ENCODE data around the gene WDFY3. TPM values are rescaled to one million over a fixed set of nuclear protein-coding genes. Genes with fewer than 3 reads are reported as not detected.

The WDFY3 gene
- total RNA-seq, 1 donor from 2014 or later: 89.5 TPM

GRCh38 chr4:84925558-84925957 is 40.9 kb downstream of the WDFY3 start:
- no peak for DNase-seq (ENCODE audit: low read depth)
- no peak overlapping the region for H3K27ac Mint-ChIP-seq (ENCODE audit: unreplicated experiment)

GRCh38 chr4:84924434-84924833 is 42.1 kb downstream of the WDFY3 start:
- H3K79me2 ChIP-seq (ENCODE audit: insufficient read depth, low read length): peaks cover 60% of the 10 kb centered on the region
- H3K4me3 ChIP-seq (ENCODE audit: insufficient read depth, low read depth, low read length): no peak overlapping the region
- no peak overlapping the region for H3K4me2 ChIP-seq (ENCODE audit: low read length)
- H3K4me1 ChIP-seq (ENCODE audit: insufficient read depth, low read length): peaks cover 6% of the 10 kb centered on the region
- Mint-ChIP-seq H3K9me3 (ENCODE audit: unreplicated experiment) (no peaks in the 10 kb centered on the region), H3K4me1 (ENCODE audit: low read depth, unreplicated experiment) (peaks cover 12% of the 10 kb centered on the region), H3K27me3 (ENCODE audit: low read depth, unreplicated experiment) (no peaks in the 10 kb centered on the region), H3K27ac (ENCODE audit: unreplicated experiment) (no peak overlapping the region), H3K4me3 (ENCODE audit: unreplicated experiment) (no peak overlapping the region), H3K36me3 (ENCODE audit: low read depth, unreplicated experiment) (peaks cover 18% of the 10 kb centered on the region)
- H3K9ac ChIP-seq (ENCODE audit: low read length): no peak overlapping the region
- H3K27me3 ChIP-seq (ENCODE audit: insufficient read depth, low read length): no peaks in the 10 kb centered on the region
- H3K27ac ChIP-seq (ENCODE audit: low read depth, low read length): no peak overlapping the region
- DNase-seq (ENCODE audit: low read depth) (no peak), FAIRE-seq (no peak)
- TF ChIP-seq EZH2 (IDR thresholded peaks at IDR 0.05; ENCODE audit: insufficient read depth, low read length) (no peak), CTCF (IDR thresholded peaks at IDR 0.05; ENCODE audit: insufficient read depth, low read depth, low read length) (no peak)
- peaks cover 8% of the 10 kb centered on the region for H4K20me1 ChIP-seq (ENCODE audit: insufficient read depth, low read length)
- no peaks in the 10 kb centered on the region for H3K36me3 ChIP-seq (ENCODE audit: insufficient read depth, low read length)
- no peak overlapping the region for H2AFZ ChIP-seq (ENCODE audit: low read depth, low read length)
- H3K9me3 ChIP-seq (ENCODE audit: insufficient read depth, low read depth, low read length): no peaks in the 10 kb centered on the region

More at GRCh38 chr4:84925558-84925957, 40.9 kb downstream of the WDFY3 start:
- peaks cover 15% of the 10 kb centered on the region for H3K36me3 Mint-ChIP-seq (ENCODE audit: low read depth, unreplicated experiment)
- H3K4me1 ChIP-seq (ENCODE audit: insufficient read depth, low read length): peaks cover 3% of the 10 kb centered on the region
- H3K4me2 ChIP-seq (ENCODE audit: low read length): no peak overlapping the region
- peaks cover 55% of the 10 kb centered on the region for H3K79me2 ChIP-seq (ENCODE audit: insufficient read depth, low read length)
- no peaks in the 10 kb centered on the region for H3K36me3 ChIP-seq (ENCODE audit: insufficient read depth, low read length)
- H3K9me3 ChIP-seq (ENCODE audit: insufficient read depth, low read depth, low read length): no peaks in the 10 kb centered on the region
- no peaks in the 10 kb centered on the region for H3K9me3 Mint-ChIP-seq (ENCODE audit: unreplicated experiment)
- H2AFZ ChIP-seq (ENCODE audit: low read depth, low read length): no peak overlapping the region
- TF ChIP-seq EZH2 (IDR thresholded peaks at IDR 0.05; ENCODE audit: insufficient read depth, low read length) (no peak), CTCF (IDR thresholded peaks at IDR 0.05; ENCODE audit: insufficient read depth, low read depth, low read length) (no peak)
- H3K9ac ChIP-seq (ENCODE audit: low read length): no peak overlapping the region
- H4K20me1 ChIP-seq (ENCODE audit: insufficient read depth, low read length): peaks cover 8% of the 10 kb centered on the region
- no peak overlapping the region for H3K4me3 Mint-ChIP-seq (ENCODE audit: unreplicated experiment)
- H3K27me3 ChIP-seq (ENCODE audit: insufficient read depth, low read length): no peaks in the 10 kb centered on the region
- H3K27ac ChIP-seq (ENCODE audit: low read depth, low read length): no peak overlapping the region
- peaks cover 11% of the 10 kb centered on the region for H3K4me1 Mint-ChIP-seq (ENCODE audit: low read depth, unreplicated experiment)
- no peak overlapping the region for H3K4me3 ChIP-seq (ENCODE audit: insufficient read depth, low read depth, low read length)
- H3K27me3 Mint-ChIP-seq (ENCODE audit: low read depth, unreplicated experiment): no peaks in the 10 kb centered on the region
- FAIRE-seq: no peak

- peaks cover 23% of the 10 kb centered on the region for H3K4me1 Mint-ChIP-seq (ENCODE audit: low read depth, unreplicated experiment)
Measured at GRCh38 chr4:84920617-84921016, 45.9 kb downstream of the WDFY3 start.

More at GRCh38 chr4:84920617-84921016, 45.9 kb downstream of the WDFY3 start:
- peaks cover 6% of the 10 kb centered on the region for H3K4me1 ChIP-seq (ENCODE audit: insufficient read depth, low read length)
- peaks cover 11% of the 10 kb centered on the region for H4K20me1 ChIP-seq (ENCODE audit: insufficient read depth, low read length)
- no peak overlapping the region for H3K27ac ChIP-seq (ENCODE audit: low read depth, low read length)
- Mint-ChIP-seq H3K36me3 (ENCODE audit: low read depth, unreplicated experiment) (peaks cover 8% of the 10 kb centered on the region), H3K27me3 (ENCODE audit: low read depth, unreplicated experiment) (no peaks in the 10 kb centered on the region), H3K27ac (ENCODE audit: unreplicated experiment) (peak overlapping the region; percentile 96), H3K9me3 (ENCODE audit: unreplicated experiment) (no peaks in the 10 kb centered on the region), H3K4me3 (ENCODE audit: unreplicated experiment) (no peak overlapping the region)
- H3K9me3 ChIP-seq (ENCODE audit: insufficient read depth, low read depth, low read length): no peaks in the 10 kb centered on the region
- H3K4me3 ChIP-seq (ENCODE audit: insufficient read depth, low read depth, low read length): no peak overlapping the region
- no peak overlapping the region for H2AFZ ChIP-seq (ENCODE audit: low read depth, low read length)
- DNase-seq (ENCODE audit: low read depth): peak; percentile 62
- H3K36me3 ChIP-seq (ENCODE audit: insufficient read depth, low read length): no peaks in the 10 kb centered on the region
- peaks cover 74% of the 10 kb centered on the region for H3K79me2 ChIP-seq (ENCODE audit: insufficient read depth, low read length)
- H3K27me3 ChIP-seq (ENCODE audit: insufficient read depth, low read length): no peaks in the 10 kb centered on the region
- peak overlapping the region; percentile 66 for H3K4me2 ChIP-seq (ENCODE audit: low read length)
- TF ChIP-seq CTCF (IDR thresholded peaks at IDR 0.05; ENCODE audit: insufficient read depth, low read depth, low read length): no peak
- no peak for TF ChIP-seq EZH2 (IDR thresholded peaks at IDR 0.05; ENCODE audit: insufficient read depth, low read length)
- H3K9ac ChIP-seq (ENCODE audit: low read length): no peak overlapping the region
- peak; percentile 74 for FAIRE-seq
